Mucosa of descending colon (tissue), 3 donors: Measurements from ENCODE around the gene CHRM5. TPM values are rescaled to one million over a fixed set of nuclear protein-coding genes. Genes with fewer than 3 reads are reported as not detected.
A peak's percentile ranks its signal among the peaks of the same experiment; 100 is the strongest.
"Not testable (repeated sequence)": the region's sequence is repeated elsewhere in the genome, so short reads cannot be mapped to it uniquely, and the experiment has no call there.

ENCODE experiments used
- ATAC-seq: fragments of 200-7000 bp; cut with Tn5 transposase; one replicate; pipeline ENCODE4 v1.9.1; 2020; ENCODE audit warnings: mild to moderate bottlenecking, moderate library complexity
- DNase-seq, 3 donors: peaks; one replicate each; pipeline ENCODE4 v3.0.0-alpha.2; 2020
- H3K36me3 ChIP-seq: fragments of 200-600 bp; one replicate; pipeline ENCODE4 v1.8.0; 2021; ENCODE audit warnings: low read depth, mild to moderate bottlenecking
- H3K4me1 ChIP-seq: fragments of 200-600 bp; one replicate; pipeline ENCODE4 v1.8.0; 2021; ENCODE audit warnings: low read depth, mild to moderate bottlenecking
- H3K4me3 ChIP-seq: fragments of 200-600 bp; one replicate; pipeline ENCODE4 v1.8.0; 2021; ENCODE audit warnings: mild to moderate bottlenecking
- H3K9me3 ChIP-seq: fragments of 200-600 bp; one replicate; pipeline ENCODE4 v1.8.0; 2021; ENCODE audit warnings: mild to moderate bottlenecking
- CTCF ChIP-seq: fragments of 200-600 bp; IDR thresholded peaks from one replicate; pipeline ENCODE4 v1.8.0; 2022; ENCODE audit warnings: antibody characterized with exemption, mild to moderate bottlenecking
- intact Hi-C, 2 donors: fragments of 100-400 bp; cut with DNase I in 1 of 2; cut with micrococcal nuclease in 1 of 2; formaldehyde crosslinking; loops; one replicate each; pipeline versions ENCODE4 v1.11.0 to v1.11.1; 2022; cut with DNase I, micrococcal nuclease
- total RNA-seq, 3 donors: library from RNA; stranded (reverse); fragmentation: NEBNext Ultra II Directional in 2 of 3; extraction: Animal tissue kit (Norgen Biotek cat#: 25700) in 2 of 3; gene quantifications; one replicate each; pipeline versions ENCODE4 v1.2.1 to v1.2.4, GENCODE V29; 2021 to 2023
- donor health status: DM: no; HTN: no; CAD: no; lungs with moderate emphysema.
- donor health status: DM: no; HTN: no; CAD: no.
- donor health status: DM: no; HTN: yes; CAD: no.

Gene CHRM5
- total RNA-seq, 3 donors from 2014 or later: not detected

GRCh38 chr15:33987444-33987843 is 19.1 kb downstream of the CHRM5 start:
- intact Hi-C loops: no loop called here

GRCh38 chr15:33988384-33988783 is 20.1 kb downstream of the CHRM5 start:
- no peaks in the 10 kb centered on the region for H3K9me3 ChIP-seq
- ATAC-seq (no peak), DNase-seq (no peak)
- H3K4me3 ChIP-seq: no peak overlapping the region
- TF ChIP-seq CTCF: no peak
- H3K4me1 ChIP-seq: no peaks in the 10 kb centered on the region
- no peaks in the 10 kb centered on the region for H3K36me3 ChIP-seq
- intact Hi-C loops: no loop called here

More at GRCh38 chr15:33987444-33987843, 19.1 kb downstream of the CHRM5 start:
- no peaks in the 10 kb centered on the region for H3K4me1 ChIP-seq
- ATAC-seq (no peak), DNase-seq (no peak)
- H3K9me3 ChIP-seq: no peaks in the 10 kb centered on the region
- no peak for TF ChIP-seq CTCF
- no peak overlapping the region for H3K4me3 ChIP-seq
- H3K36me3 ChIP-seq: no peaks in the 10 kb centered on the region

- ATAC-seq (no peak), DNase-seq (peak in 1 of 3 donors; percentile 17)
- TF ChIP-seq CTCF: no peak
- Histone ChIP-seq H3K4me3 (no peak overlapping the region), H3K9me3 (no peaks in the 10 kb centered on the region), H3K4me1 (no peaks in the 10 kb centered on the region), H3K36me3 (no peaks in the 10 kb centered on the region)
- intact Hi-C loops: no loop called here
Observed at GRCh38 chr15:33994005-33994615, 25.8 kb downstream of the CHRM5 start.

GRCh38 chr15:33995666-33996065 is 27.4 kb downstream of the CHRM5 start:
- H3K9me3 ChIP-seq, H3K4me3 ChIP-seq, DNase-seq, intact Hi-C loops, ATAC-seq, H3K36me3 ChIP-seq, H3K4me1 ChIP-seq: not testable (repeated sequence)

- intact Hi-C loops: no loop called here
- DNase-seq: no peak
- ATAC-seq: no peak
- no peaks in the 10 kb centered on the region for H3K36me3 ChIP-seq
- H3K4me1 ChIP-seq: no peaks in the 10 kb centered on the region
- TF ChIP-seq CTCF: no peak
- H3K9me3 ChIP-seq: no peaks in the 10 kb centered on the region
- H3K4me3 ChIP-seq: no peak overlapping the region
Observed at GRCh38 chr15:34001536-34001935, 33.2 kb downstream of the CHRM5 start.

GRCh38 chr15:34006381-34006780 is 38.1 kb downstream of the CHRM5 start:
- intact Hi-C loops: no loop called here
- H3K36me3 ChIP-seq: no peaks in the 10 kb centered on the region
- ATAC-seq (no peak), DNase-seq (no peak)
- H3K9me3 ChIP-seq: no peaks in the 10 kb centered on the region
- no peak overlapping the region for H3K4me3 ChIP-seq
- no peak for TF ChIP-seq CTCF
- no peaks in the 10 kb centered on the region for H3K4me1 ChIP-seq
